ENCODE data around the gene ATP11A. TPM values are rescaled to one million over a fixed set of nuclear protein-coding genes. Genes with fewer than 3 reads are reported as not detected.

ATP11A gene
- total and polyA plus RNA-seq, 2 experiments from 2014 or later, result 12.3 to 52.6 TPM

GRCh38 chr13:112852392-112852791, 162.6 kb downstream of the ATP11A start (continued):
- no peak for TF ChIP-seq ZNF462 (CRISPR knock-in tag; IDR thresholded peaks at IDR 0.05)
- no peak for TF ChIP-seq EZH2phosphoT487 (IDR thresholded peaks at IDR 0.05; ENCODE audit: unreplicated experiment)
- TF ChIP-seq CREB1 (CRISPR knock-in tag; IDR thresholded peaks at IDR 0.05; ENCODE audit: low read depth), result no peak
- TF ChIP-seq REST (IDR thresholded peaks at IDR 0.05; ENCODE audit: unreplicated experiment), result no peak

- DNase-seq (ENCODE audit: low spot score), result no peak
- Histone ChIP-seq H2AFZ (no peak overlapping the region), H4K20me1 (replicated peaks; ENCODE audit: insufficient read depth) (peaks cover 4% of the 10 kb centered on the region; the same call in 1 of the 2 replicates), H3K4me1 (ENCODE audit: insufficient read depth) (no peaks in the 10 kb centered on the region), H3K27ac (ENCODE audit: low read depth) (no peak overlapping the region), H3K27me3 (ENCODE audit: insufficient read depth) (no peaks in the 10 kb centered on the region), H3K79me2 (replicated peaks; ENCODE audit: insufficient read depth) (no peaks in the 10 kb centered on the region), H3K4me3 (no peak overlapping the region), H3K36me3 (ENCODE audit: insufficient read depth) (peaks cover 18% of the 10 kb centered on the region), H3F3A (replicated peaks; ENCODE audit: low read depth) (0 out of 2 replicates have a peak, but pooled peaks cover 5% of the 10 kb centered on the region), H3K4me2 (no peak overlapping the region), H3K9me2 (ENCODE audit: insufficient read depth) (no peaks in the 10 kb centered on the region)
- Mint-ChIP-seq H3K36me3 (ENCODE audit: low read depth) (peaks cover 58% of the 10 kb centered on the region), H3K4me3 (no peak overlapping the region), H3K27me3 (ENCODE audit: insufficient read depth, low read depth, poor library complexity) (no peaks in the 10 kb centered on the region), H3K4me1 (peaks cover 4% of the 10 kb centered on the region; the same call in 1 of the 3 replicates), H3K9me3 (no peaks in the 10 kb centered on the region; the same call in 2 of the 3 replicates), H3K27ac (no peak overlapping the region)
- no peak for ATAC-seq
- TF ChIP-seq ZNF331 (CRISPR knock-in tag; IDR thresholded peaks at IDR 0.05; ENCODE audit: low read depth) (no peak), ZNF462 (CRISPR knock-in tag; IDR thresholded peaks at IDR 0.05) (no peak), EZH2phosphoT487 (IDR thresholded peaks at IDR 0.05; ENCODE audit: unreplicated experiment) (no peak), CREB1 (CRISPR knock-in tag; IDR thresholded peaks at IDR 0.05; ENCODE audit: low read depth) (no peak)
These were observed 163.0 kb downstream of the ATP11A start for GRCh38 chr13:112852808-112853207.

Measured in GM23338 (cell line).